ENCODE measurements around the gene DYNLRB1.
"Not testable (repeated sequence)": the region's sequence is repeated elsewhere in the genome, so short reads cannot be mapped to it uniquely, and the experiment has no call there.

Gene DYNLRB1

GRCh38 chr20:34516247-34517113 is at the start of gene DYNLRB1:
Gene DYNLRB1 (plus strand): TSS chr20:34516422. CDS start chr20:34516459, 37 bp downstream.
- peak; percentile 94 for DNase-seq

GRCh38 chr20:34468951-34469350 is 47.3 kb upstream of the DYNLRB1 start:
- no peak for DNase-seq

GRCh38 chr20:34472246-34472925 is 43.8 kb upstream of the DYNLRB1 start:
- DNase-seq: no peak

DNA sequence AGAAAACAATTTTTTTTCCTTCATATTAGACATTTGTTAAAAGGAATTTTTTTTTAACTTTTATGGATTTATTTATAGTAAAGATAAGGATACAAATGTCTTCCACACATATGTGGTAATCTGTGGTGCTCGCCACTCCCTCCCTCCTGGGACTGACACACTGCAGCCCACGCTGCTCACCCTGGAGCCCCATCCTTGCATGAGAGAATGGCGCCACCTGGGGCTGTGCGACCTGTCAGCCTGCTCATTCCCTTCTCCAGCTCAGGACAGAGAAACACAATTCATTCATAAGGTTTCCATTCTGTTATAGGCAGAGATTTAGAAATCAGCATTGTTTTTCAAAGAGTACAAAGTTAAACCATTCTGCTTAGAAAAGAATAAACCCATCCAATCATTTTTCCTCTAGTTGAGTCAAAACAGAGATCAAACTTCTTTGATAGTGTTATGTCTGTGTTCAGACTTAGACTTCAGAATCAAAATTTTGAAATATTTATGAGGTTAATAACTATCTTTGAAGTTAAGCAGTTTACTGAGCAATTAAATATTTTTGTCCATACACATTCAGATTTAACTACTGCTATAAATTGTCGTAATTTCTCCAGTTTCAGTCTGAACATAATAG is 42.8 kb upstream of the DYNLRB1 start:
- no peak for DNase-seq

DNA sequence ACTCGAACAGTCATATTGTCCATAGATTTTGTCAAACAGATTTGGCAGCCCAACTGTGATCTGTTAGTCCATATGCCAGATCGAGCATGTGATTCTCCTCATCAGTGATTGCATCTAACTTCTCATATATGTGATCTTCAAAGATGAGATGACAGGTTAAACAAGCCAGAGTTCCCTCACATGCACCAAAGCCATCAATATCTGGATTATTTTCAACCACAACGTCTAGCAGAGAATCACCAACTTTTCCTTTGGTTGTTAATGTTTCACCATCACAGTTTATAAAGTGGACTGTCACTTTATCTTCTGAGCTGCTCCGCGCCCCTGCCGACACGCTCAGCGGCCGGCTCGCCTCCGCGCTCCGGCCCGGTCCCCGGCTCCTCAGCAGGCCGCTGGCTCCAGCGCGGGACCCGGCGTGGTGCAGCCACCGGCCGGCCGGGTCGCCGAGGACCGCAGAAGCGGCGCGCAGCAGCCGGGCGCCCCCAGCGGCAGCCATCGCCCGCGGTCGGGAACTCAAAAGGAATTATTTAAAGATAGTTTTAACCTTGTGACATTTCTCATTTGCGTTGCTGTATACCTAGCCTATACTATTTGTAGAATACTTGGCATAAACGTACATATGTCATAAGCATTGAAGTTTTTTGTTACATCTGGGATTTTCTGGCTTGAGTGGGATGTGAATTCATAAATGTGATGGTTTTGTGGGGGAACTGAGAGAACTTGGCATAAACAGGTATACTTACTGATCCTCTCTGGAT is 40.1 kb upstream of the DYNLRB1 start:
- DNase-seq: no peak

DNA sequence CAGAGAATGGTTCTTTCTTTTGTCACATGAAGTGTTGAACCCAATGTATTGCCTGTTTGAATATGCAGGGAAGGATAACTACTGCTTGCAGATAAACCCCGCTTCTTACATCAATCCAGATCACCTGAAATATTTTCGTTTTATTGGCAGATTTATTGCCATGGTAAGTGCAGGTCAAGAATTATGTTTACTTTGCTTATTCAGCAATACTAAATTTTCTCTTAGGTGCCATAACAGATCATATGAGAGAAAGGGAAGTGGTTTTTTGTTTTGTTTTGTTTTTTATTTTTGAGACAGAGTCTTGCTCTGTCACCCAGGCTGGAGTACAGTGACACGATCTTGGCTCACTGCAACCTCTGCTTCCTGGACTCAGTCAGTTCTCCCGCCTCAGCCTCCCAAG is 36.6 kb upstream of the DYNLRB1 start:
- no peak for DNase-seq

GRCh38 chr20:34482154-34482553 is 34.1 kb upstream of the DYNLRB1 start:
- DNase-seq: not testable (repeated sequence)

DNA sequence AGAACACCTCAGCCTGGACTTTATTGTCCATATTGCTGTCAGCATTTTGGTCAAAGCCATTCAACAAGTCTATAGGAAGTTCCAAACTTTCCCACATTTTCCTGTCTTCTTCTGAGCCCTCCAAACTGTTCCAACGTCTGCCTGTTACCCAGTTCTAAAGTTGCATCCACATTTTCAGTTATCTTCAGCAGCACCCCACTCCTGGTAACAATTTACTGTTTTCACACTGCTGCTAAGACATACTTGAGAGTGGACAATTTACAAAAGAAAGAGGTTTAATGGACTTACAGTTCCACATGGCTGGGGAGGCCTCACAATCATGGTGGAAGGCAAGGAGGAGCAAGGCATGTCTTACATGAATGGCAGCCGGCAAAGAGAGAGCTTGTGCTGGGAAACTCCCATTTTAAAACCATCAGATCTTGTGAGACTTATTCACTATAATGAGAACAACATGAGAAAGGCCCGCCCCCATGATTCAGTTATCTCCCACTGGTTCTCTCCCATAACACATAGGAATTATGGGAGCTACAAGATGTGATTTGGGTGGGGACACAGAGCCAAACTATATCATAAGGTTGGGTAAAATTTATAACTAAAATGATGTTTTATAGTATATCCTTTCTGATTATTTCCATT is 32.5 kb upstream of the DYNLRB1 start:
- not testable (repeated sequence) for DNase-seq

DNA sequence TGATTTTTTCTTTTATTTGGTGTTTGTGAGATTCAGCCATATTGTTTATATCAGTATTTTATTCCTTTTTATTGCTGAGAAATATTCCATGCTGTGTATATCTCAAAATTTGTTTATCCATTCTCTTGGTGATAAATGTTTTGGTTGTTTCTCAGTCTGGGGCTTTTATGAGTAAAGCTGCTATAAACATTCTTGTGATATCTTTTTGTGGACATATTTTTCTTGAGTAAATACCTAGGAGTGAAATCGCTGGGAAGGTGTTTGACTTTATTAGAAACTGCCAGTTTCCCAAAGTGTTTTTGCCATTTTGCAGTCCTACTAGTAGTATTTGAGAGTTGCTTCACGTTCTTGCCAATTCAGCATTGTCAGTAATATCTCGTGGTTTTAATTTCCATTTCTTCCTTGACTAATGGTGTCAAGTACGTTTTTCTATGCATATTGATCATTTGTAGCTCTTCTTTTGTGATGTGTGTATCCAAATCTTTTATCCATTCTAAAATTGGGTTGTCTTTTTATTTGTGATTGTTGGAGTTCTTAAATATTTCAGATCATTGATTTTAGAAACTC is 31.1 kb upstream of the DYNLRB1 start:
- no peak for DNase-seq

GRCh38 chr20:34491226-34491931 is 24.8 kb upstream of the DYNLRB1 start:
- DNase-seq: no peak

GRCh38 chr20:34491932-34492509 is 24.2 kb upstream of the DYNLRB1 start:
- no peak for DNase-seq

- DNase-seq: no peak
These were observed 22.6 kb upstream of the DYNLRB1 start for GRCh38 chr20:34493646-34494045.

GRCh38 chr20:34495307-34495706 is 20.9 kb upstream of the DYNLRB1 start:
- no peak for DNase-seq

GRCh38 chr20:34495916-34496315 is 20.3 kb upstream of the DYNLRB1 start:
- no peak for DNase-seq

DNA sequence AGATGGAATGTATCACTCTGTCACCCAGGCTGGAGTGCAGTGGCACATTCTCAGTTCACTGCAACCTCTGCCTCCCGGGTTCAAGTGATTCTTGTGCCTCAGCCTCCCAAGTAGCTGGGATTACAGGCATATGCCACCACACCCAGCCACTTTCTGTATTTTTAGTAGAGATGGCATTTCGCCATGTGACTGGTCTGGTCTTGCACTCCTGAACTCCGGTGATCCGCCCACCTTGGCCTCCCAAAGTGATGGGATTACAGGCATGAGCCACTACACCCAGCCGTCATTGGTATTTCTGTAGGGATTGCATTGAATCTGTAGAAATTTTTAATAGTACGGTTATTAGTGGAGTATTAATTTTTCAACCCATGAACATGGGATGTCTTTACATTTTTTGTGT is 18.6 kb upstream of the DYNLRB1 start:
- not testable (repeated sequence) for DNase-seq

- no peak for DNase-seq
These were observed 15.4 kb upstream of the DYNLRB1 start for GRCh38 chr20:34500823-34501222.

GRCh38 chr20:34506480-34506879 is 9.7 kb upstream of the DYNLRB1 start:
- DNase-seq: no peak

DNA sequence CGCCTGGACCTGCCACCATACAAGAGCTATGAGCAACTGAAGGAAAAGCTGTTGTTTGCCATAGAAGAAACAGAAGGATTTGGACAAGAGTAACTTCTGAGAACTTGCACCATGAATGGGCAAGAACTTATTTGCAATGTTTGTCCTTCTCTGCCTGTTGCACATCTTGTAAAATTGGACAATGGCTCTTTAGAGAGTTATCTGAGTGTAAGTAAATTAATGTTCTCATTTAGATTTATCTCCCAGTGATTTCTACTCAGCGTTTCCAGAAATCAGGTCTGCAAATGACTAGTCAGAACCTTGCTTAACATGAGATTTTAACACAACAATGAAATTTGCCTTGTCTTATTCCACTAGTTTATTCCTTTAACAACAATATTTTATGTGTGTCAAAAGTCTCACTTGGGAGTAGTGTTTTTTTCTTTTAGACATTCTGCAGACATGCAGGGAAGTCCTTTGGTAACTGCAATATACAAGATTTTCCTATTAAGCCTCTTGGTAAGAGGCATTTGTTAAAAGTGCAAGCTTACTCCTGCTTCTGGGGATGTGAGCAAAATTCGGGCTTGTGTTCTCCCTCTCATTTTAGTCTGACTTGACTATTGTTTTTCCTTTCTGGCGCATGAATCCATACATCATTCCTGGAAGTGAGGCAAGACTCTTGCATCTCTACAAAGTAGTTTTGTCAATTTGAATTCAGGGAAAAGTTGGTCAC is 8.4 kb upstream of the DYNLRB1 start:
- DNase-seq: no peak

- DNase-seq: no peak
These were observed 5.6 kb upstream of the DYNLRB1 start for GRCh38 chr20:34510575-34510974.

DNA sequence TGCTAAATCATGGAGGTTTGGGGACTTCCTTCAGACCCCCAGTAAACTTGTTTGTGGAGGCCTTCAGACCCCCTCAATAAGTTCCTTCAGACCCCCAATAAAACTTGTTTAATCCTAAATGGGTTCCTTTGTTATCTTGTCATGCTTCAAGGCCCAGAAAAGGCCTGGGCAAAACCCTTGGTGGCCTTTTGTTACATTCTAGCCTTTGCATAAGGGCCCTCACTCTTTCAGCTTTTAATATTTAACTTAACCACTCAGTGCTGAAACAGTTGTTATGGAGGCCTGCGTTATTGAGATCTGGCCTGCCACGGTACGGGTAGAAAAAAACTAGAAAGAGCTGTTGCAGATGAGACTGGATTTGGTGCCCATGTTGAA is 4.3 kb upstream of the DYNLRB1 start:
- DNase-seq: no peak

Measured in KG1 (cell line).